GM23248 (cell line): ENCODE data around the gene BAMBI.
"Not testable (repeated sequence)": the region's sequence is repeated elsewhere in the genome, so short reads cannot be mapped to it uniquely, and the experiment has no call there.

Source experiments
- EZH2 ChIP-seq: fragments of 200-600 bp; sonication (generic); IDR thresholded peaks from 2 replicates; pipeline ENCODE4 v1.6.1; 2018; ENCODE audit warnings: antibody characterized with exemption, mild to moderate bottlenecking; ENCODE audit not compliant: insufficient read depth, poor library complexity, severe bottlenecking
- EZH2phosphoT487 ChIP-seq: fragments of 200-600 bp; sonication (generic); IDR thresholded peaks from 2 replicates; pipeline ENCODE4 v1.6.1; 2018; ENCODE audit warnings: antibody characterized with exemption, moderate library complexity, mild to moderate bottlenecking, low read depth; ENCODE audit not compliant: insufficient read depth

GRCh38 chr10:28658824-28659223 lies 18.5 kb upstream of the BAMBI start:
- not testable (repeated sequence) for TF ChIP-seq EZH2, EZH2phosphoT487
